IMR-90 (cell line): ENCODE measurements around the gene RPTOR. TPM values are rescaled to one million over a fixed set of nuclear protein-coding genes. Genes with fewer than 3 reads are reported as not detected.

ENCODE experiments used
- ATAC-seq: fragments of 200-7000 bp; cut with Tn5 transposase; 2 replicates; pipeline ENCODE4 v1.9.1; 2020; ENCODE audit warnings: low read depth, mild to moderate bottlenecking, moderate library complexity
- BruUV-seq: library from RNA; stranded (reverse); fragments of 400-500 nt; replicated peaks from 2 replicates; lab custom pipeline; 2021; lab: Mats Ljungman, UMichigan
- CTCF ChIA-PET: fragments of 300-600 bp; formaldehyde crosslinking; extraction: SDS; loops from one replicate; lab custom pipeline; 2021; ENCODE audit warnings: antibody characterized with exemption; lab: Yijun Ruan, JAX
- POLR2A ChIA-PET: fragments of 300-600 bp; sonication (Branson Sonifier 250); formaldehyde crosslinking; loops from one replicate; lab custom pipeline; 2022; ENCODE audit warnings: antibody characterized with exemption; ENCODE audit not compliant: unreplicated experiment; lab: Charles Lee
- DNase-seq: peaks from one replicate; pipeline ENCODE4 v3.0.0; 2013
- H2AFZ ChIP-seq: replicated peaks from 2 replicates; pipeline ENCODE3; 2013; ENCODE audit warnings: low read length, mild to moderate bottlenecking; ENCODE audit not compliant: poor library complexity
- H2AK5ac ChIP-seq: 2 replicates; pipeline ENCODE4 v1.6.1; 2013; ENCODE audit warnings: low read depth, low read length, inconsistent platforms
- H2AK9ac ChIP-seq: replicated peaks from 2 replicates; pipeline ENCODE3; 2013; ENCODE audit warnings: mild to moderate bottlenecking, low read depth, low read length, moderate library complexity; ENCODE audit not compliant: poor library complexity
- H2BK120ac ChIP-seq: 2 replicates; pipeline ENCODE4 v1.6.1; 2013; ENCODE audit warnings: low read depth, low read length, inconsistent platforms
- H2BK15ac ChIP-seq: 3 replicates; pipeline ENCODE4 v1.6.1; 2013; ENCODE audit warnings: low read depth, low read length, inconsistent platforms
- H2BK20ac ChIP-seq: 2 replicates; pipeline ENCODE4 v1.6.1; 2013; ENCODE audit warnings: low read depth, mild to moderate bottlenecking, inconsistent platforms, low read length, moderate library complexity
- H2BK5ac ChIP-seq: 2 replicates; pipeline ENCODE4 v1.6.1; 2013; ENCODE audit warnings: mild to moderate bottlenecking, low read depth, low read length, inconsistent platforms; ENCODE audit not compliant: poor library complexity, severe bottlenecking
- H3K14ac ChIP-seq: replicated peaks from 2 replicates; pipeline ENCODE4 v1.6.1; 2013; ENCODE audit warnings: low read depth, low read length, inconsistent platforms
- H3K18ac ChIP-seq: 2 replicates; pipeline ENCODE4 v1.6.1; 2013; ENCODE audit warnings: low read depth, low read length, control low read depth
- H3K23ac ChIP-seq: 2 replicates; pipeline ENCODE4 v1.6.1; 2013; ENCODE audit warnings: low read depth, low read length, inconsistent platforms
- H3K27ac ChIP-seq: 2 replicates; pipeline ENCODE4 v1.5.1; 2013; ENCODE audit warnings: mild to moderate bottlenecking, control low read depth, low read length; ENCODE audit not compliant: insufficient read depth
- H3K27me3 ChIP-seq: 2 replicates; pipeline ENCODE4 v1.6.1; 2013; ENCODE audit warnings: low read length; ENCODE audit not compliant: control insufficient read depth, insufficient read depth
- H3K36me3 ChIP-seq: 2 replicates; pipeline ENCODE4 v1.6.1; 2013; ENCODE audit warnings: low read length, mixed read lengths; ENCODE audit not compliant: control insufficient read depth, insufficient read depth
- H3K4ac ChIP-seq: 2 replicates; pipeline ENCODE4 v1.6.1; 2013; ENCODE audit warnings: low read depth, low read length, inconsistent platforms
- H3K4me1 ChIP-seq: 2 replicates; pipeline ENCODE4 v1.6.1; 2013; ENCODE audit warnings: low read length, mixed read lengths; ENCODE audit not compliant: control insufficient read depth, insufficient read depth
- H3K4me2 ChIP-seq: 2 replicates; pipeline ENCODE4 v1.6.1; 2013; ENCODE audit warnings: low read depth, mild to moderate bottlenecking, control low read depth, low read length, moderate library complexity
- H3K4me3 ChIP-seq: 2 replicates; pipeline ENCODE4 v1.5.1; 2013; ENCODE audit warnings: low read depth, mild to moderate bottlenecking, control low read depth, low read length, moderate library complexity; ENCODE audit not compliant: insufficient read depth
- H3K56ac ChIP-seq: 2 replicates; pipeline ENCODE4 v1.6.1; 2013; ENCODE audit warnings: low read length, inconsistent platforms; ENCODE audit not compliant: insufficient read depth; ENCODE audit errors: extremely low read depth
- H3K79me1 ChIP-seq, 2 experiments: 2 replicates each; pipeline ENCODE4 v1.6.1; 2013; ENCODE audit warnings: low read length in 2 of 2, inconsistent platforms in 1 of 2, low read depth in 1 of 2
- H3K9ac ChIP-seq: 2 replicates; pipeline ENCODE4 v1.6.1; 2013; ENCODE audit warnings: low read depth, low read length, control low read depth
- H3K9me1 ChIP-seq: 2 replicates; pipeline ENCODE4 v1.6.1; 2013; ENCODE audit warnings: low read length, inconsistent platforms; ENCODE audit not compliant: insufficient read depth
- H3K9me3 ChIP-seq: 2 replicates; pipeline ENCODE4 v1.6.1; 2013; ENCODE audit warnings: low read length; ENCODE audit not compliant: control insufficient read depth, insufficient read depth
- H4K20me1 ChIP-seq: 2 replicates; pipeline ENCODE4 v1.6.1; 2013; ENCODE audit warnings: low read length, inconsistent platforms; ENCODE audit not compliant: insufficient read depth
- H4K5ac ChIP-seq: 2 replicates; pipeline ENCODE4 v1.6.1; 2013; ENCODE audit warnings: mild to moderate bottlenecking, low read depth, low read length, control low read depth
- H4K8ac ChIP-seq, 2 experiments: 2 replicates each; pipeline ENCODE4 v1.6.1; 2013; ENCODE audit warnings: low read depth in 2 of 2, low read length in 2 of 2, control low read depth in 1 of 2, inconsistent platforms in 1 of 2
- H4K91ac ChIP-seq: 2 replicates; pipeline ENCODE4 v1.6.1; 2013; ENCODE audit warnings: low read depth, low read length, inconsistent platforms; ENCODE audit not compliant: insufficient read depth
- BHLHE40 ChIP-seq: fragments of 150-350 bp; IDR thresholded peaks from 2 replicates; pipeline ENCODE4 v1.6.1; 2016; ENCODE audit warnings: mild to moderate bottlenecking, low read depth, low read length
- CHD1 ChIP-seq: IDR thresholded peaks from 2 replicates; pipeline ENCODE4 v1.6.1; 2012; ENCODE audit warnings: low read depth, low read length, improper control_type of control experiment
- MAFK ChIP-seq: IDR thresholded peaks from 2 replicates; pipeline ENCODE4 v1.6.1; 2012; ENCODE audit warnings: low read depth, low read length, improper control_type of control experiment
- MAZ ChIP-seq: IDR thresholded peaks from 2 replicates; pipeline ENCODE4 v1.6.1; 2012; ENCODE audit warnings: low read depth, mild to moderate bottlenecking, low read length, improper control_type of control experiment, moderate library complexity, borderline replicate concordance
- MXI1 ChIP-seq: IDR thresholded peaks from 2 replicates; pipeline ENCODE4 v1.6.1; 2012; ENCODE audit warnings: low read depth, mild to moderate bottlenecking, low read length, moderate library complexity, borderline replicate concordance
- NFE2L2 ChIP-seq: fragments of 150-350 bp; IDR thresholded peaks from 2 replicates; pipeline ENCODE4 v1.6.1; 2016; ENCODE audit warnings: low read depth, mild to moderate bottlenecking, low read length
- POLR2A ChIP-seq: IDR thresholded peaks from 2 replicates; pipeline ENCODE4 v1.6.1; 2012; ENCODE audit warnings: mild to moderate bottlenecking, low read depth, low read length
- RAD21 ChIP-seq: IDR thresholded peaks from 2 replicates; pipeline ENCODE4 v1.6.1; 2012; ENCODE audit warnings: low read length, improper control_type of control experiment
- RCOR1 ChIP-seq: IDR thresholded peaks from 2 replicates; pipeline ENCODE4 v1.6.1; 2012; ENCODE audit warnings: mild to moderate bottlenecking, low read length, improper control_type of control experiment; ENCODE audit not compliant: insufficient replicate concordance
- RFX5 ChIP-seq: IDR thresholded peaks from 2 replicates; pipeline ENCODE4 v1.8.0; 2012; ENCODE audit warnings: low read depth, mild to moderate bottlenecking, low read length, moderate library complexity
- WGBS, 2 experiments: methylation state at CpG; one replicate each; pipeline versions ENCODE4 v1.1.5 to v1.1.7; 2013; ENCODE audit warnings: missing lambda C conversion rate in 2 of 2; ENCODE audit not compliant: insufficient read length in 1 of 2; ENCODE audit errors: extremely low coverage in 2 of 2; 5-methylcytosine and 5-hydroxymethylcytosine counted together
- dilution Hi-C: fragments of 300-500 bp; cut with HindIII; formaldehyde crosslinking; loops from one replicate; pipeline ENCODE4 v1.14.3; 2018; ENCODE audit warnings: low sequenced_read_pairs; ENCODE audit not compliant: unreplicated experiment
- in situ Hi-C: fragments of 300-500 bp; cut with MboI; formaldehyde crosslinking; loops from 3 replicates; pipeline ENCODE4 v1.14.3; 2019; ENCODE audit warnings: low sequenced_read_pairs, inconsistent platforms, mixed read lengths
- intact Hi-C: fragments of 100-400 bp; cut with micrococcal nuclease; formaldehyde crosslinking; loops from 2 replicates; pipeline ENCODE4 v1.10.0; 2022
- polyA plus RNA-seq, 3 experiments: library from polyadenylated mRNA; depleted of rRNA; stranded (reverse); fragments of >200 nt; gene quantifications; 2 replicates each; pipeline ENCODE4 v1.2.3, GENCODE V29; 2012; ENCODE audit warnings: low replicate concordance in 1 of 3
- total RNA-seq: library from RNA; depleted of rRNA; stranded (reverse); fragments of >200 nt; gene quantifications from 2 replicates; pipeline ENCODE4 v1.2.3, GENCODE V29; 2012
- TF ChIP-seq, protein P1 (sequence below): conservative IDR thresholded peaks from 2 replicates; pipeline ENCODE4 v1.5.1; 2012; ENCODE audit warnings: mild to moderate bottlenecking, low read depth, low read length, improper control_type of control experiment
- TF ChIP-seq, protein P2 (sequence below): fragments of 150-350 bp; IDR thresholded peaks from 2 replicates; pipeline ENCODE4 v1.6.1; 2016; ENCODE audit warnings: low read depth, mild to moderate bottlenecking, low read length, moderate library complexity, borderline replicate concordance

Gene RPTOR
- total and polyA plus RNA-seq, 2 of the 4 experiments (the other 2 are of a cell fraction): 10.8 to 14.7 TPM

DNA sequence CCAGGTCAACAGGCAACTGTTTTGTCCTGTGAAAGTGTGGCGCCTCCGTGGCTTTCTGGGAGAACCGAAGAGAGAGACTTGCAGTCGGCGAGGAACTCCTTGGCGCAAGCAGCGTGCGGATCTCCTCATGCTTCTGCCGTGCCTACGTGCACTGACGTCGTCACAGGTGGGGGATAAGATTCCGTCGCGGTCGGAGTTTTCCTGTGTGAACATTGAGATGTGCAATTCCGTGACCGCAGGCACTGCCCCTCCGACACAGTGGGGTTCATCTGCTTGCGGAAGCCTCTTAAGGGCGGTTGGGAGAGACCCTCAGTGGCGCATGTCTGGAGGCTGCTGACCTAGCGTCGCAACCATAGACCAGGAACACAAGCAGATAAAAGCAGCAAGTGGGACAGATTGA is 234.7 kb downstream of the RPTOR start:
- peak overlapping the region; percentile 57 for H3K23ac ChIP-seq
- H3K4me3 ChIP-seq: no peak overlapping the region
- H4K91ac ChIP-seq: peak overlapping the region; percentile 77
- peaks cover 32% of the 10 kb centered on the region for H3K9me1 ChIP-seq
- peak overlapping the region; percentile 16; the same call in 1 of the 2 replicates for H3K18ac ChIP-seq
- H2BK15ac ChIP-seq: peak overlapping the region; percentile 69; the same call in 2 of the 3 replicates
- H2AK5ac ChIP-seq: peak overlapping the region; percentile 94
- no peak for ATAC-seq
- H3K79me1 ChIP-seq: peaks cover 15 to 80% of the 10 kb centered on the region in 2 experiments; a peak in 3 of 4 replicates
- 0 out of 2 replicates have a peak overlapping the region, but pooled peaks have one; percentile 40 for H3K56ac ChIP-seq
- intact Hi-C loops (no loop called here), in situ Hi-C loops (no loop called here), dilution Hi-C loops (no loop called here)
- DNase-seq: no peak
- H3K9me3 ChIP-seq: no peaks in the 10 kb centered on the region
- BruUV-seq: no TSS peak
- H3K4me2 ChIP-seq: no peak overlapping the region
- H3K36me3 ChIP-seq: peaks cover 4% of the 10 kb centered on the region
- H2BK20ac ChIP-seq: peak overlapping the region; percentile 82; the same call in 1 of the 2 replicates
- peak overlapping the region; percentile 53 for H3K27ac ChIP-seq
- H3K14ac ChIP-seq: peak overlapping the region; percentile 68
- H4K8ac ChIP-seq: peak overlapping the region; percentile 21 to 94; a peak in 3 of 4 replicates
- peaks cover 32% of the 10 kb centered on the region for H3K4me1 ChIP-seq
- POLR2A ChIA-PET: no interaction called here
- H3K9ac ChIP-seq: no peak overlapping the region
- H2BK5ac ChIP-seq: no peak overlapping the region
- H3K27me3 ChIP-seq: no peaks in the 10 kb centered on the region
- H2BK120ac ChIP-seq: peak overlapping the region; percentile 87
- peak overlapping the region; percentile 93 for H2AK9ac ChIP-seq
- TF ChIP-seq BHLHE40 (no peak), RFX5 (no peak), MAZ (no peak), NFE2L2 (no peak), CHD1 (no peak), POLR2A (no peak), MXI1 (no peak), RAD21 (no peak), RCOR1 (no peak), MAFK (no peak)
- TF ChIP-seq, protein P1, sequence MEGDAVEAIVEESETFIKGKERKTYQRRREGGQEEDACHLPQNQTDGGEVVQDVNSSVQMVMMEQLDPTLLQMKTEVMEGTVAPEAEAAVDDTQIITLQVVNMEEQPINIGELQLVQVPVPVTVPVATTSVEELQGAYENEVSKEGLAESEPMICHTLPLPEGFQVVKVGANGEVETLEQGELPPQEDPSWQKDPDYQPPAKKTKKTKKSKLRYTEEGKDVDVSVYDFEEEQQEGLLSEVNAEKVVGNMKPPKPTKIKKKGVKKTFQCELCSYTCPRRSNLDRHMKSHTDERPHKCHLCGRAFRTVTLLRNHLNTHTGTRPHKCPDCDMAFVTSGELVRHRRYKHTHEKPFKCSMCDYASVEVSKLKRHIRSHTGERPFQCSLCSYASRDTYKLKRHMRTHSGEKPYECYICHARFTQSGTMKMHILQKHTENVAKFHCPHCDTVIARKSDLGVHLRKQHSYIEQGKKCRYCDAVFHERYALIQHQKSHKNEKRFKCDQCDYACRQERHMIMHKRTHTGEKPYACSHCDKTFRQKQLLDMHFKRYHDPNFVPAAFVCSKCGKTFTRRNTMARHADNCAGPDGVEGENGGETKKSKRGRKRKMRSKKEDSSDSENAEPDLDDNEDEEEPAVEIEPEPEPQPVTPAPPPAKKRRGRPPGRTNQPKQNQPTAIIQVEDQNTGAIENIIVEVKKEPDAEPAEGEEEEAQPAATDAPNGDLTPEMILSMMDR: no peak
- TF ChIP-seq, protein P2, sequence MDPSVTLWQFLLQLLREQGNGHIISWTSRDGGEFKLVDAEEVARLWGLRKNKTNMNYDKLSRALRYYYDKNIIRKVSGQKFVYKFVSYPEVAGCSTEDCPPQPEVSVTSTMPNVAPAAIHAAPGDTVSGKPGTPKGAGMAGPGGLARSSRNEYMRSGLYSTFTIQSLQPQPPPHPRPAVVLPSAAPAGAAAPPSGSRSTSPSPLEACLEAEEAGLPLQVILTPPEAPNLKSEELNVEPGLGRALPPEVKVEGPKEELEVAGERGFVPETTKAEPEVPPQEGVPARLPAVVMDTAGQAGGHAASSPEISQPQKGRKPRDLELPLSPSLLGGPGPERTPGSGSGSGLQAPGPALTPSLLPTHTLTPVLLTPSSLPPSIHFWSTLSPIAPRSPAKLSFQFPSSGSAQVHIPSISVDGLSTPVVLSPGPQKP: no peak
- CTCF ChIA-PET: no interaction called here
- H4K5ac ChIP-seq: 0 out of 2 replicates have a peak overlapping the region, but pooled peaks have one; percentile 5
- no peaks in the 10 kb centered on the region for H4K20me1 ChIP-seq
- H2AFZ ChIP-seq: no peak overlapping the region
- WGBS, 2 experiments: 97% methylated on average over 22 of the region's 24 CpGs; no CpG with 5 or more reads in 1 of the 2 experiments
- H3K4ac ChIP-seq: peak overlapping the region; percentile 71
